GM20000 (cell line): ENCODE data around the gene QSOX2.

Experiments
- DNase-seq: peaks from one replicate; pipeline ENCODE4 v3.0.0; 2012; ENCODE audit warnings: low spot score
- CTCF ChIP-seq: IDR thresholded peaks from 2 replicates; pipeline ENCODE4 v1.5.1; 2012; ENCODE audit warnings: mild to moderate bottlenecking, control low read depth; ENCODE audit errors: extremely low read depth, missing control alignments

QSOX2 gene

GRCh38 chr9:136285501-136286358 is 40.1 kb upstream of the QSOX2 start:
- no peak for TF ChIP-seq CTCF
- DNase-seq = no peak

GRCh38 chr9:136284951-136285350 is 39.3 kb upstream of the QSOX2 start:
- TF ChIP-seq CTCF = no peak
- no peak for DNase-seq

- DNase-seq = no peak
- no peak for TF ChIP-seq CTCF
Measured at GRCh38 chr9:136284311-136284710, 38.7 kb upstream of the QSOX2 start.

- DNase-seq = peak; percentile 94
Measured at GRCh38 chr9:136283291-136284235, 38.0 kb upstream of the QSOX2 start.

GRCh38 chr9:136282272-136282861 is 36.8 kb upstream of the QSOX2 start:
- no peak for TF ChIP-seq CTCF

More at GRCh38 chr9:136283291-136284235, 38.0 kb upstream of the QSOX2 start:
- peak; percentile 85 for TF ChIP-seq CTCF

GRCh38 chr9:136281421-136282271 is 36.0 kb upstream of the QSOX2 start:
- no peak for TF ChIP-seq CTCF
- DNase-seq = no peak

More at GRCh38 chr9:136282272-136282861, 36.8 kb upstream of the QSOX2 start:
- DNase-seq = no peak
